Measurements from ENCODE around the gene HHAT.

Gene HHAT

DNA sequence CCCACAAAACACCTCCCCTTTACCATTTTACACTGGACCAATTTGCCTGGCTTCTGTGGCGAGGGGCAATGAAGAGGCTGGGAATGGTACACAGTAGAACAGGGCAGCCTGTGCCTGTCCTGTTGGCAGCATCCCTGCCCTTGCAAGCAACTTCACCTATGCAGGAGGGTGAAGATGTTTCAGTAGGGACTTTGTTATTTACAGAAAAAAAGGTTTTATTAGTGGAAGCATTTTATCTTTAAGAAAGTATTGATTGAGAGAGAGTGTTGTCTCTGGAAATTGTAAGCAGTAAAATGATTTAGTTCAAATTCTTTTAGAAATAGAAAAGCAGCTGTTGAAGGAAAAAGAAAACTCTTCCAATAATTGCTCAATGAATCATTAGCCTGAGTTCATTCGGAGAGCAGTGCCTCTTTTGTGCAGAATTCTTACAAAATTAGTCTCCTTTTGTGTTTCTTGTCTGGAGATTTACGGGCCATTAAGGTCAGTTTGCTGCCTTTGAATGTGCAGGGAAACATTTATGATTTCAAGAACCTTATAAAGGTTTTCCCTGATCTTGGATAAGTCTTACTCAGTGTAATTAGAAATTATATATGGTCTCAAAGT lies 49.1 kb downstream of the HHAT start:
- TF ChIP-seq, protein P1, sequence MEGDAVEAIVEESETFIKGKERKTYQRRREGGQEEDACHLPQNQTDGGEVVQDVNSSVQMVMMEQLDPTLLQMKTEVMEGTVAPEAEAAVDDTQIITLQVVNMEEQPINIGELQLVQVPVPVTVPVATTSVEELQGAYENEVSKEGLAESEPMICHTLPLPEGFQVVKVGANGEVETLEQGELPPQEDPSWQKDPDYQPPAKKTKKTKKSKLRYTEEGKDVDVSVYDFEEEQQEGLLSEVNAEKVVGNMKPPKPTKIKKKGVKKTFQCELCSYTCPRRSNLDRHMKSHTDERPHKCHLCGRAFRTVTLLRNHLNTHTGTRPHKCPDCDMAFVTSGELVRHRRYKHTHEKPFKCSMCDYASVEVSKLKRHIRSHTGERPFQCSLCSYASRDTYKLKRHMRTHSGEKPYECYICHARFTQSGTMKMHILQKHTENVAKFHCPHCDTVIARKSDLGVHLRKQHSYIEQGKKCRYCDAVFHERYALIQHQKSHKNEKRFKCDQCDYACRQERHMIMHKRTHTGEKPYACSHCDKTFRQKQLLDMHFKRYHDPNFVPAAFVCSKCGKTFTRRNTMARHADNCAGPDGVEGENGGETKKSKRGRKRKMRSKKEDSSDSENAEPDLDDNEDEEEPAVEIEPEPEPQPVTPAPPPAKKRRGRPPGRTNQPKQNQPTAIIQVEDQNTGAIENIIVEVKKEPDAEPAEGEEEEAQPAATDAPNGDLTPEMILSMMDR (conservative IDR thresholded peaks at IDR 0.05): no peak
- TF ChIP-seq ZFX (IDR thresholded peaks at IDR 0.05): no peak
- no peak overlapping the region for H3K27ac ChIP-seq

DNA sequence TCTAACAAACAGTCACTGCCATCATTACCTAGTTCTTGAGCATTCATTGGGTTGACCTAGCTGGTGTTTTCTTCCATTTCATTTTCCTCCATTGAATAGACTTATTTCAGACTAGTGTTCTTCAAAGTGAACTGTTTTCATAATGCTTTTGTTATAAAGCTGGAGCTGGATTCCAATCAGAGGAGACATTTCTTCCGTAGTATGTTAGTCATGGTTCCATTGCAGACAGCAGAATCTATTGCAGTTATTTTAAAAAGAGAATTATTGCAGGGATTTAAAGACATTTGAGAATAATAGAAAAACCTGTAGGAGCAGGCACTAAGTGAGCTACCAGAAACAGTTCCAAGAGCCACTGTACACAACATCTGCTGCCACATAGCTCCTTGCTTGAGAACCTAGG lies 50.0 kb downstream of the HHAT start:
- H3K27ac ChIP-seq: no peak overlapping the region
- TF ChIP-seq, protein P1 (conservative IDR thresholded peaks at IDR 0.05): no peak
- no peak for TF ChIP-seq ZFX (IDR thresholded peaks at IDR 0.05)

DNA sequence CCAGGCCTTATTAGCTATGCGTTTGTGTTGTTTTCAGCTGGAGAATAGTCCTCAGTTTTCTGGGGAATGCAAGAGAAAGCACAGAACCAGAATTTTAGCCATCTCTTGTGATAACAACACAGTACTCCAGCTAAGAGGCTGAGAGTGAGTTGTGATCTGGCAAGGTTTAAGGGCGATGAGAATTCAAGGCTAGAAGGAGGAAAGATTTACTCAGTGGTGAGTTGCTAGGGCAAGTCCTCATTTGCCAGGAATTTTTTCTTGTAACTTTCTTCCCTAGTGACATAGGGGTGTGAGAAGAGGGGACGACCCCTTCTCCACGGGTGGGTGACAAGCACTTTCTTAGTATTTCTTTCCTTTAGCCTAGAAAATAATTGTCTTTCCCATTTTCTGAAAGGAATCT lies 53.2 kb downstream of the HHAT start:
- TF ChIP-seq ZFX (IDR thresholded peaks at IDR 0.05): no peak
- TF ChIP-seq, protein P1 (conservative IDR thresholded peaks at IDR 0.05): no peak
- H3K27ac ChIP-seq: no peak overlapping the region

DNA sequence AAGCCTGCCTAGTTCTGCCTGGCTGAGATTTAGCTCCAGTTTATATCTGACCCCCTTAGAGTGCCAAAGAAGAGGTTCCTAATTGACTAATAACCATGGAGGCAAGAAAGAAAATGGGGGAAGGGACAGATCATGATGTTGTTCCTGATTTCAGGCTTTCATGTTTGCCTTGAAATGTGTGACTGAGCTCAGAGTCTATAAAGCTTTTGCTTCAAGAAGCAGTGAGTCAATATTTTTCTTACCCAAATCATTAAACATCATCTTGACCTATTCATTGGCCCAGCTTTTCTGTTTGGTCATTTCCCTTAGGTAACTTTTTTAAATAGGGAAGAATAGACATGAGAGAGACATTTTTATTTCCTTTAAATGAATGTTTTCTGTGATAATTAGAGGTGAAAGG lies 55.9 kb downstream of the HHAT start:
- H3K27ac ChIP-seq: no peak overlapping the region
- TF ChIP-seq, protein P1 (conservative IDR thresholded peaks at IDR 0.05): no peak
- no peak for TF ChIP-seq ZFX (IDR thresholded peaks at IDR 0.05)

DNA sequence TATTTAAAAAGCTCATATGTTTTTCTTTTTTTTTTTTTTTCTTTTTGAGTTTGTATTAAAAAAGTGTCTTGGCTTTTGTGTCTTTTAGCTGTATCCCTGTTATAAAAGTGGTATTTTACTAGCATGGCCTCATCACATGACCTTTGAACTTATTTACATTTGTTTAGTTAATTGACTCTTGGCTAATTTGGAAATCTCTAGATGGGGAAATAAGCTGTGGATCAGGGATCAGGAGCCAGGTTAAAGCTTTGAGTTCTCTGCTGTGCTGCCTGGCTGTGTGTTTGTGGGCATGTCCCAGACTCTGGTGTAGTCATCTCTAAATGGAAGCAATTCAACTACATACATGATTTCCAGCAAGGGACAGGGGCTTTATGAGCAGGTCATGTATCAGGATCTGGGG lies 56.5 kb downstream of the HHAT start:
- TF ChIP-seq, protein P1 (conservative IDR thresholded peaks at IDR 0.05): no peak
- no peak for TF ChIP-seq ZFX (IDR thresholded peaks at IDR 0.05)
- H3K27ac ChIP-seq: no peak overlapping the region

DNA sequence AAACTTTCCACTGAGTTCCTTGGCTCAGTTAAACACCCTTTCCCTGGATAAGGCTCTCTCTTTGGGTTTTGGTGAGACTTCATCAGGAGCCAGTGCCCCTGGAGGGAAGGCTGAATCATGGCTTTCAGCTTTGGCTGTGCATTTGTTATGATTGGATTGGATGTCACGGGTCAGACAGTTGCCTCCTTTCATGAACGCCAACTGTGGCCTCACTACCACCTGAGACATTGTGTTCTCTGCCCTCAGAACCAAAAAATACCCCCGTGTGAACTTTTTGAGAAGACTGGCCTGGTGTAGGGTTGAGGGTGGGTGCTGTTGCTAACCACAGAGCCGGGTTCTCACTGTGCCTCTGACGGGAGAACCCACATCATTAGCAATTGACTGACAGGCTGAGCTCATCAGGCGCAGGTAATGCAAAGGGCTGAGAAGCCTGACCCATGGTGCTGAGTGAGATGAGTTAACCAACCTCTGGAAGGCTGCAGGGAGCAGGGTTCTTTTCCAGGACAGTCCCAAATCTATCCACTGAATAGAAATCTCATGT lies 65.6 kb downstream of the HHAT start:
- H3K27ac ChIP-seq: no peak overlapping the region
- no peak for TF ChIP-seq ZFX (IDR thresholded peaks at IDR 0.05)
- TF ChIP-seq, protein P1 (conservative IDR thresholded peaks at IDR 0.05): no peak

DNA sequence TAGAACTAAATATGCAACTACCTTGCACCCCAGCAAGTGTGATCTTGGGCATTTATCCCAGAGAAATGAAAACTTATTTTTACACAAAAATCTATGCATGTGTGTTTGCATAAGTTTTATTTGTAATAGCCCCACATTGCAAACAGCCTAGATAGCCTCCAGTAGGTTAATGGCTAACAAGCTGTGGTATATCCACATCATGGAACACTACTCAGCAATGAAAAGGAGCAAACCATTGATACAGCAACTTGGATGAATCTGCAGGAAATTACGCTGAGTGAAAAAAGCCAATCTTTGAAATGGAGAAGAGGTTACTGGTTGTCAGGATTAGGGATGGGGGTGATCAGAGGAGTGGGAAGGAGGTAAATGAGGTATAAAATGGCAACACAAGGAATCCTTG lies 67.8 kb downstream of the HHAT start:
- TF ChIP-seq, protein P1 (conservative IDR thresholded peaks at IDR 0.05): no peak
- no peak for TF ChIP-seq ZFX (IDR thresholded peaks at IDR 0.05)
- H3K27ac ChIP-seq: no peak overlapping the region
